PC-3 (cell line): ENCODE data around the gene PDCD10.

Source experiments
- CTCF ChIP-seq: fragments of 300-600 bp; sonication (generic); conservative IDR thresholded peaks from 2 replicates; pipeline ENCODE4 v1.5.1; 2017; ENCODE audit warnings: antibody characterized with exemption, low read depth, mild to moderate bottlenecking, low read length
- EZH2 ChIP-seq: fragments of 300-600 bp; sonication (generic); IDR thresholded peaks from one replicate; pipeline ENCODE4 v1.6.1; 2017; ENCODE audit warnings: antibody characterized with exemption, mild to moderate bottlenecking, low read length; ENCODE audit not compliant: unreplicated experiment

GRCh38 chr3:167650459-167650858 lies 84.2 kb downstream of the PDCD10 start:
- no peak for TF ChIP-seq CTCF
- no peak for TF ChIP-seq EZH2
